CD14-positive monocyte (primary cell): ENCODE data around the gene BLVRB. TPM values are rescaled to one million over a fixed set of nuclear protein-coding genes. Genes with fewer than 3 reads are reported as not detected.

Experiments
- DNase-seq, 3 donors: peaks; one replicate each; pipeline ENCODE4 v3.0.0-alpha.2; 2011 to 2022
- H2AFZ ChIP-seq: 2 replicates; pipeline ENCODE4 v1.6.0; 2012; ENCODE audit warnings: mild to moderate bottlenecking, low read depth, low read length, inconsistent platforms; ENCODE audit not compliant: insufficient read depth, poor library complexity, severe bottlenecking
- H3K27ac ChIP-seq, 2 donors: 1 replicate in 1 of 2; 2 replicates in 1 of 2; pipeline ENCODE4 v1.5.1; 2012 to 2013; ENCODE audit warnings: low read length in 2 of 2, control low read depth in 1 of 2, inconsistent platforms in 1 of 2, low read depth in 1 of 2, mild to moderate bottlenecking in 1 of 2
- H3K27me3 ChIP-seq, 2 donors: one replicate each; pipeline versions ENCODE4 v1.6.0 to v1.6.1; 2011 to 2013; ENCODE audit warnings: low read length in 2 of 2; ENCODE audit not compliant: control insufficient read depth in 2 of 2, insufficient read depth in 2 of 2
- H3K36me3 ChIP-seq, 2 donors: replicated peaks in 1 of 2; 1 replicate in 1 of 2; 2 replicates in 1 of 2; pipeline versions ENCODE4 v1.5.1 to v1.6.1; 2012 to 2013; ENCODE audit warnings: low read length in 2 of 2, control low read depth in 1 of 2, inconsistent platforms in 1 of 2, mild to moderate bottlenecking in 1 of 2; ENCODE audit not compliant: insufficient read depth in 2 of 2, control insufficient read depth in 1 of 2
- H3K4me1 ChIP-seq, 2 donors: 1 replicate in 1 of 2; 2 replicates in 1 of 2; pipeline versions ENCODE4 v1.5.1 to v1.6.1; 2012 to 2013; ENCODE audit warnings: low read length in 2 of 2, control low read depth in 1 of 2, inconsistent platforms in 1 of 2, mild to moderate bottlenecking in 1 of 2, moderate library complexity in 1 of 2; ENCODE audit not compliant: insufficient read depth in 2 of 2, control insufficient read depth in 1 of 2
- H3K4me2 ChIP-seq: replicated peaks from 2 replicates; pipeline ENCODE3; 2012; ENCODE audit warnings: low read length, moderate library complexity, mild to moderate bottlenecking; ENCODE audit not compliant: poor library complexity, severe bottlenecking; ENCODE audit errors: extremely low read depth
- H3K4me3 ChIP-seq, 3 experiments: fragments of 200-600 bp in 1 of 3; sonication (generic) in 1 of 3; replicated peaks in 1 of 3; 1 replicate in 2 of 3; 2 replicates in 1 of 3; pipeline ENCODE4 v1.5.1; 2011 to 2013; ENCODE audit warnings: low read length in 3 of 3, mild to moderate bottlenecking in 3 of 3, control low read depth in 2 of 3, low read depth in 2 of 3, inconsistent platforms in 1 of 3, moderate library complexity in 1 of 3
- H3K79me2 ChIP-seq: 2 replicates; pipeline ENCODE4 v1.6.0; 2012; ENCODE audit warnings: mild to moderate bottlenecking, control low read depth, inconsistent platforms, low read length, moderate library complexity; ENCODE audit not compliant: insufficient read depth
- H3K9ac ChIP-seq: 2 replicates; pipeline ENCODE4 v1.6.0; 2017; ENCODE audit warnings: low read length, mild to moderate bottlenecking; ENCODE audit not compliant: insufficient read depth, poor library complexity, severe bottlenecking
- H3K9me3 ChIP-seq, 2 donors: replicated peaks in 1 of 2; 1 replicate in 1 of 2; 2 replicates in 1 of 2; pipeline versions ENCODE4 v1.5.1 to v1.6.1; 2012 to 2013; ENCODE audit warnings: low read length in 2 of 2, control low read depth in 1 of 2; ENCODE audit not compliant: control insufficient read depth in 1 of 2, insufficient read depth in 1 of 2
- H4K20me1 ChIP-seq: 2 replicates; pipeline ENCODE4 v1.6.0; 2012; ENCODE audit warnings: mild to moderate bottlenecking, low read length, control low read depth, moderate library complexity; ENCODE audit not compliant: insufficient read depth
- H3K27ac Mint-ChIP-seq, 7 donors: one replicate each; pipeline ENCODE4 v1.8.0; 2020; ENCODE audit warnings: mild to moderate bottlenecking in 7 of 7, mixed read lengths in 7 of 7, moderate library complexity in 6 of 7, inconsistent platforms in 2 of 7
- H3K27me3 Mint-ChIP-seq, 3 donors: one replicate each; pipeline ENCODE4 v1.8.0; 2021 to 2022; ENCODE audit warnings: low read depth in 3 of 3, mild to moderate bottlenecking in 3 of 3, mixed read lengths in 3 of 3, moderate library complexity in 3 of 3, inconsistent platforms in 1 of 3
- H3K36me3 Mint-ChIP-seq, 2 donors: one replicate each; pipeline ENCODE4 v1.8.0; 2020; ENCODE audit warnings: mixed read lengths in 2 of 2, inconsistent platforms in 1 of 2, mild to moderate bottlenecking in 1 of 2
- H3K4me1 Mint-ChIP-seq: one replicate; pipeline ENCODE4 v1.8.0; 2020; ENCODE audit warnings: mild to moderate bottlenecking, mixed read lengths
- H3K4me3 Mint-ChIP-seq, 2 donors: one replicate each; pipeline ENCODE4 v1.8.0; 2020; ENCODE audit warnings: mild to moderate bottlenecking in 2 of 2, mixed read lengths in 2 of 2, moderate library complexity in 1 of 2
- H3K9me3 Mint-ChIP-seq, 7 donors: one replicate each; pipeline ENCODE4 v1.8.0; 2020 to 2022; ENCODE audit warnings: mixed read lengths in 7 of 7, mild to moderate bottlenecking in 6 of 7, moderate library complexity in 6 of 7, inconsistent platforms in 2 of 7
- CTCF ChIP-seq: fragments of 200-600 bp; IDR thresholded peaks from one replicate; pipeline ENCODE4 v1.8.0; 2022; ENCODE audit warnings: antibody characterized with exemption, mild to moderate bottlenecking
- WGBS: methylation state at CpG from one replicate; pipeline ENCODE4 v1.1.5; 2013; ENCODE audit warnings: missing lambda C conversion rate; ENCODE audit not compliant: insufficient coverage; 5-methylcytosine and 5-hydroxymethylcytosine counted together
- intact Hi-C, 2 donors: fragments of 100-400 bp; cut with micrococcal nuclease; formaldehyde crosslinking; loops; one replicate each; pipeline versions ENCODE4 v1.15.0 to v1.15.1; 2023
- polyA plus RNA-seq, 3 donors: library from polyadenylated mRNA; depleted of rRNA in 1 of 3; unstranded in 2 of 3; stranded (reverse) in 1 of 3; fragments of 300-500 nt in 2 of 3; fragments of >200 nt in 1 of 3; fragmentation: Illumina TruSeq in 2 of 3; gene quantifications; 1 replicate in 2 of 3; 2 replicates in 1 of 3; pipeline ENCODE4 v1.2.3, GENCODE V29; 2012 to 2021

BLVRB gene
- polyA plus RNA-seq, 3 donors: 299 to 625 (median 601) TPM

DNA sequence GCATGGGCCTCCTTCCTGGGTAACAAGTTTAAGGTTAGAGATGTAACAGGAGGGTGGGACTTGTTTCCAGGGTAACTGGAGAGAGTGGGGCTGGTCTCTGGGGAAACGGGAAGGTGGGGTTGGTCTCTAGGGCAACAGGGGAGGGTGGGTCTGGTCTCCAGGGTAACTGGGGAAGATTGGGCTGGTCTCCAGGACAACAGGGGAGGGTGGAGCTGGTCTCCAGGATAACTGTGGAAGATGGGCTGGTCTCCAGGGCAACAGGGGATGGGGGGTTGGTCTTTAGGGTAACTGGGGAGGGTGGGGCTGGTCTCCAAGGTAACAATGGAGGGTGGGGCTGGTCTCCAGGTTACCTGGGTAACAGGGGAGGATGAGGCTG, 37.8 kb upstream of the BLVRB start:
- Histone ChIP-seq H3K79me2 (no peaks in the 10 kb centered on the region), H3K27ac (no peak overlapping the region), H4K20me1 (no peaks in the 10 kb centered on the region), H3K9me3 (no peaks in the 10 kb centered on the region), H3K9ac (no peak overlapping the region), H3K4me3 (no peak overlapping the region), H3K4me2 (no peak overlapping the region), H3K36me3 (no peaks in the 10 kb centered on the region), H2AFZ (no peak overlapping the region), H3K27me3 (peaks cover 0 to 7% of the 10 kb centered on the region in 2 donors), H3K4me1 (no peaks in the 10 kb centered on the region)
- WGBS: 63% methylated on average over 1 of the region's 1 CpG
- DNase-seq: no peak
- H3K27ac Mint-ChIP-seq: peak overlapping the region in 1 of 7 donors; percentile 38
- intact Hi-C loops: no loop called here
- no peak overlapping the region for H3K4me3 Mint-ChIP-seq
- TF ChIP-seq CTCF: no peak
- peaks cover 0 to 3% (median 0%) of the 10 kb centered on the region in 7 donors for H3K9me3 Mint-ChIP-seq
- H3K36me3 Mint-ChIP-seq: no peaks in the 10 kb centered on the region
- peaks cover 6 to 30% (median 14%) of the 10 kb centered on the region in 3 donors for H3K27me3 Mint-ChIP-seq
- H3K4me1 Mint-ChIP-seq: no peaks in the 10 kb centered on the region

- peaks cover 6 to 29% (median 9%) of the 10 kb centered on the region in 3 donors for H3K27me3 Mint-ChIP-seq
- Histone ChIP-seq H3K9ac (no peak overlapping the region), H3K4me3 (no peak overlapping the region), H3K4me1 (no peaks in the 10 kb centered on the region), H3K79me2 (no peaks in the 10 kb centered on the region), H4K20me1 (no peaks in the 10 kb centered on the region), H2AFZ (no peak overlapping the region), H3K4me2 (no peak overlapping the region), H3K27me3 (peaks cover 0 to 4% of the 10 kb centered on the region in 2 donors), H3K9me3 (no peaks in the 10 kb centered on the region), H3K27ac (no peak overlapping the region), H3K36me3 (no peaks in the 10 kb centered on the region)
- peak overlapping the region in 2 of 7 donors; percentile 9 to 38 for H3K27ac Mint-ChIP-seq
- H3K4me1 Mint-ChIP-seq: no peaks in the 10 kb centered on the region
- H3K9me3 Mint-ChIP-seq: peaks cover 0 to 3% (median 0%) of the 10 kb centered on the region in 7 donors
- no peaks in the 10 kb centered on the region for H3K36me3 Mint-ChIP-seq
- intact Hi-C loops: no loop called here
- no peak overlapping the region for H3K4me3 Mint-ChIP-seq
- no peak for DNase-seq
- no peak for TF ChIP-seq CTCF
- 71% methylated on average over 3 of the region's 6 CpGs for WGBS
Observed at GRCh38 chr19:40502647-40503319, 37.2 kb upstream of the BLVRB start.
